ENCODE results near the gene BCOR.
A peak's percentile ranks its signal among the peaks of the same experiment; 100 is the strongest.

The BCOR gene

DNA sequence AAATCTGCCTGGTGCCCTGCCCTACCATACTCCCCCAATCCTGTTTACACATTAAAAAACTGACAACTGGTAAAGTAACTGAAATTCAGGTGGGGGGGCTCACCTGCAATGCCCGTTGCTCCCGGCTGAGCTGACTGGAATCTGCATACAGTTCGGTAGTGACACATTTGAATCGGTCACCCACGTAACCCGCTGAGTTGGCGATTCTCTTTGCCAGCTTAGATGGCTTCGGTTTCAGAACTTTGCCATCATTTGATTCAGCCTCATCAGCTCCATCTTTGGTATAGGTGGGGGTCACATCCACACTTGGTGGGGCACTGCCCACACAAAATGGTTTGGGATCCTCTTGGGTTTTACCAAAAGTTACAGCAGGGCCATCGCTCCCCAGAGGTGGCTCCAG is 25.5 kb downstream of the BCOR start:
- no peak overlapping the region for H3K4me3 ChIP-seq (replicated peaks; ENCODE audit: low read depth, low read length)
- no peak for DNase-seq (ENCODE audit: low read depth)
- TF ChIP-seq, protein P1, sequence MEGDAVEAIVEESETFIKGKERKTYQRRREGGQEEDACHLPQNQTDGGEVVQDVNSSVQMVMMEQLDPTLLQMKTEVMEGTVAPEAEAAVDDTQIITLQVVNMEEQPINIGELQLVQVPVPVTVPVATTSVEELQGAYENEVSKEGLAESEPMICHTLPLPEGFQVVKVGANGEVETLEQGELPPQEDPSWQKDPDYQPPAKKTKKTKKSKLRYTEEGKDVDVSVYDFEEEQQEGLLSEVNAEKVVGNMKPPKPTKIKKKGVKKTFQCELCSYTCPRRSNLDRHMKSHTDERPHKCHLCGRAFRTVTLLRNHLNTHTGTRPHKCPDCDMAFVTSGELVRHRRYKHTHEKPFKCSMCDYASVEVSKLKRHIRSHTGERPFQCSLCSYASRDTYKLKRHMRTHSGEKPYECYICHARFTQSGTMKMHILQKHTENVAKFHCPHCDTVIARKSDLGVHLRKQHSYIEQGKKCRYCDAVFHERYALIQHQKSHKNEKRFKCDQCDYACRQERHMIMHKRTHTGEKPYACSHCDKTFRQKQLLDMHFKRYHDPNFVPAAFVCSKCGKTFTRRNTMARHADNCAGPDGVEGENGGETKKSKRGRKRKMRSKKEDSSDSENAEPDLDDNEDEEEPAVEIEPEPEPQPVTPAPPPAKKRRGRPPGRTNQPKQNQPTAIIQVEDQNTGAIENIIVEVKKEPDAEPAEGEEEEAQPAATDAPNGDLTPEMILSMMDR (IDR thresholded peaks at IDR 0.05; ENCODE audit: low read length, missing control alignments), result no peak

DNA sequence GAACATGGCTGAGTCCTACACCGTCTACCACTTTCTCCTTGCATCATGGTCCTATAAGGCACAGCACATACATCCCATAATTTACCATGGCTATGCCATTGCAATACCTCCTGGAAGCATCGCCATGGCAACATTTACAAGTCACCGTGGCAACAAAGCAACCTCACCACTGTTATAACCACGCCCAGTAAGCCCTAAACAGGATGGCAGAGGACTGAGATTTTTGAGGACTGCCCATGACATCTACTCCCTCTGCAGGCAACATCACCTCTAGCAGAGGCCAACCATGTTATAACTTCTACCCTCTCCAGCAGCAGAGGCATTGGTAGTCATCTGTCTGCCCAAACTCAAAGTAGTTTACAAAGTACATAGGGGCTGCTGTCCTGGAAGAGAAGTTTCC is 29.7 kb downstream of the BCOR start:
- no peak overlapping the region for H3K4me3 ChIP-seq (replicated peaks; ENCODE audit: low read depth, low read length)
- DNase-seq (ENCODE audit: low read depth), result peak; percentile 12
- TF ChIP-seq, protein P1 (IDR thresholded peaks at IDR 0.05; ENCODE audit: low read length, missing control alignments), result no peak

DNA sequence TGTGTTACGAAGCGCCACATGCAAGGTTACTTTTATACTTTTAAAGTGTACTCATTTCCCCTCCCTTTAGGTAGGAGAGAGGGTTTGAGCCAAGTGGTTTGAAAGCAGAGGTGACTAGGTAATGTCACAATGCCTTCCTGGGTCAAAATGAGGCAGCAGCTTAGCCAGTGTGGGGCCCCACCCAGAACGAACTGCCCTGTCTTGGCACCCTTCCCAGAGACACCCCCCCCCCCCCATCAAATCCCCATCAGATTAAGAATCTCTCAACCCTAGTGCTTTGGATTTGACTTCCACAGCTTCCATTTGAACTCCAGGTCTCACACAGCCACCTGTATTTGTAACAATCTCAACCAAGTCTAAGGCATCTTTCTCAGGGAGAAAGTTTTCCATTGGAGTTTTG is 31.1 kb downstream of the BCOR start:
- DNase-seq (ENCODE audit: low read depth), result no peak
- no peak overlapping the region for H3K4me3 ChIP-seq (replicated peaks; ENCODE audit: low read depth, low read length)
- TF ChIP-seq, protein P1 (IDR thresholded peaks at IDR 0.05; ENCODE audit: low read length, missing control alignments), result no peak

DNA sequence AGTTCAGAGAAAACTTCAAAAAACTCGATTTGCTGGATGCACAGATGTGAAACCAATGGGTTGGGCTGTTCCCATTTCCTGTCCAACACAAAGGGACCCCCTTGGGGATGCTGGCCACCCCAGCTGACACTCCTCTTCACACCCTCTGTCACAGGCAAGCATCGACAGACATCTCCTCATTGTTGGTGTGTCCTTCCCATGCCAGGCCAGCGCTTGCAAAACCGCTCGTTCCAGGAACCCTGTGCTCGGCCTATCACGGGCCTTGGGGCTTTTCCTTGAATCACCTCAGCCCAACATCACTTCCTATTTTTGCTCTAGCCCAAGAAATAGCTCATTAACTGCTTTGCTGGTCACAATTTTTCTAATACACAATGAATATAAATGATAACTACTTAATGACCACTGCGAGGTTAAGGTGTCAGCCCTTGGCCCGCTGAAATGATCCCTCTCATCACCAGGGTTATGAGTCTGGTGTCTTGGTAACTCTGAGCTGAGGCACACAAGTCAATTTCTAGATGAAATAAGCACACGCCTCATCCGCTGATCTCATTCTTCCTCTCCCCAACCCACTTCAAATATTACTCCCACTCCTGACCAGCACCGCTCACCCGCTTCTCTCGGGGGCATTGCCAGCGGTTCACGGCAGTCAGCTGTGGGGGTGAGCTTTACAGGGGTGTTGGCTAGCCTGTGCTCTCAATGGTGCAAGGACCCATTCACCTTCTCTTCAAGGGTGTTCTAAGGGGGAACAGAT is 32.3 kb downstream of the BCOR start:
- no peak for DNase-seq (ENCODE audit: low read depth)
- no peak overlapping the region for H3K4me3 ChIP-seq (replicated peaks; ENCODE audit: low read depth, low read length)
- TF ChIP-seq, protein P1 (IDR thresholded peaks at IDR 0.05; ENCODE audit: low read length, missing control alignments), result no peak

DNA sequence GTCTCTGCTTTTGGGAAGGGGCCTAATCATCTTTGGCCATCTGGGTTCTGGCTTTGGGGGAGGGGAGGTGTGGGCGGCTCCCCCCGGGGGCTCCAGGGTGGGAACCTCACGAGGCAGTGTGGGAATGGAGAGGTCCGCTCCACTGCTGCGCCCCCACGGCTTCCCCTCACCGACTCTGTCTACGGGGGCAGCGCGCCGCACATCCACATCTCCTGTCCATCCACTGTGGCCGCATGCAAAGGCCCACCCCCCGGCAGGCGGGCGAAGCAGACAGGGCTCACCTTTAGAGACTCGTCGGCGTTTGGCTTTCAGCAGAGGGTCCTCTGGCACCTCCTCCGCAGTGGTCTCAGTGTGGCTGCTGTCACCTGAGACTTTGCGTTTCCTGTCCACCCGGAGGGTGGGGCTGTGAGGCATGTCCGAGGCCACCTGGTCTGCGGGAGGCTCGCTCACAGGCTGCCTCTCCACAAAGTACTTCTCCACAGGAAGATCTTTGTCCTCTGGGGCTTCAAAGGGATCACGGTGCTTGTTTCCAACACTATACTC is 33.6 kb downstream of the BCOR start:
- DNase-seq (ENCODE audit: low read depth), result no peak
- H3K4me3 ChIP-seq (replicated peaks; ENCODE audit: low read depth, low read length), result no peak overlapping the region
- TF ChIP-seq, protein P1 (IDR thresholded peaks at IDR 0.05; ENCODE audit: low read length, missing control alignments), result no peak

DNA sequence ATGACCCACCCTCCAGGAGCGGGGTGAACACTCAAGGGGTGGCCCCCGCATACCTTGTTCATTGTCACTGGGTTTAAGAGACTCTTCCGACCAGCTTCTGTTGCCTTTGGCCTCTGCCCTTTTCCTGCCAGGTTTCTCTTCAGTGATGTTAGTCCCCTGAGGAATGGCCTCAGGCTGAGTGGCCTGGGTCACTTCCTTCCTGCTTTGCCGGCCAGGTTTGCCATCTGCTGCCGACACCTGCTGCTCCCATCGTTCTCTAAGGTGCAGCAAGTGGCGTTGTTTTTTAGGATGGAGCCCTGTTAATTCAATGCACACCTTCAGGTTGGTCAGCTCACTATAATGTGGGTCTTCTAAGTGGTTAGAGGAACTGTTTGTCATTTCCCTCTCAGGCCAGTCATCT is 34.2 kb downstream of the BCOR start:
- no peak overlapping the region for H3K4me3 ChIP-seq (replicated peaks; ENCODE audit: low read depth, low read length)
- TF ChIP-seq, protein P1 (IDR thresholded peaks at IDR 0.05; ENCODE audit: low read length, missing control alignments), result no peak
- DNase-seq (ENCODE audit: low read depth), result no peak
